SK-N-MC (cell line): ENCODE results near the gene PPP1CB.

Source experiments
- DNase-seq: peaks from one replicate; pipeline ENCODE4 v3.0.0-alpha.2; 2011; ENCODE audit warnings: low read depth, low spot score
- H3K27ac ChIP-seq: fragments of 200-600 bp; sonication (generic); 2 replicates; pipeline ENCODE4 v1.5.1; 2016; ENCODE audit warnings: mixed run types
- H3K36me3 ChIP-seq: fragments of 200-600 bp; sonication (generic); 2 replicates; pipeline ENCODE4 v1.6.1; 2017; ENCODE audit warnings: antibody characterized with exemption, low read length, mixed read lengths; ENCODE audit not compliant: insufficient read depth
- H3K4me3 ChIP-seq: fragments of 200-600 bp; sonication (generic); 2 replicates; pipeline ENCODE4 v1.5.1; 2016
- H3K9ac ChIP-seq: fragments of 200-600 bp; sonication (generic); 2 replicates; pipeline ENCODE4 v1.8.0; 2017; ENCODE audit warnings: mixed run types, mixed read lengths; ENCODE audit not compliant: insufficient read length
- H3K9me3 ChIP-seq: fragments of 200-600 bp; sonication (generic); 2 replicates; pipeline ENCODE4 v1.6.1; 2017; ENCODE audit warnings: low read depth, mild to moderate bottlenecking, antibody characterized with exemption, low read length, moderate library complexity, mixed read lengths
- EZH2 ChIP-seq: fragments of 200-600 bp; sonication (generic); IDR thresholded peaks from one replicate; pipeline ENCODE4 v1.6.1; 2017; ENCODE audit warnings: antibody characterized with exemption
- FOXP2 ChIP-seq: optimal IDR thresholded peaks from 2 replicates; pipeline ENCODE3; 2011; ENCODE audit warnings: mild to moderate bottlenecking, moderate library complexity; ENCODE audit not compliant: insufficient read depth; ENCODE audit errors: extremely low read length, control extremely low read depth
- POLR2AphosphoS5 ChIP-seq: IDR thresholded peaks from 2 replicates; pipeline ENCODE4 v1.6.1; 2012; ENCODE audit warnings: mild to moderate bottlenecking, low read depth, low read length, borderline replicate concordance

PPP1CB gene

DNA sequence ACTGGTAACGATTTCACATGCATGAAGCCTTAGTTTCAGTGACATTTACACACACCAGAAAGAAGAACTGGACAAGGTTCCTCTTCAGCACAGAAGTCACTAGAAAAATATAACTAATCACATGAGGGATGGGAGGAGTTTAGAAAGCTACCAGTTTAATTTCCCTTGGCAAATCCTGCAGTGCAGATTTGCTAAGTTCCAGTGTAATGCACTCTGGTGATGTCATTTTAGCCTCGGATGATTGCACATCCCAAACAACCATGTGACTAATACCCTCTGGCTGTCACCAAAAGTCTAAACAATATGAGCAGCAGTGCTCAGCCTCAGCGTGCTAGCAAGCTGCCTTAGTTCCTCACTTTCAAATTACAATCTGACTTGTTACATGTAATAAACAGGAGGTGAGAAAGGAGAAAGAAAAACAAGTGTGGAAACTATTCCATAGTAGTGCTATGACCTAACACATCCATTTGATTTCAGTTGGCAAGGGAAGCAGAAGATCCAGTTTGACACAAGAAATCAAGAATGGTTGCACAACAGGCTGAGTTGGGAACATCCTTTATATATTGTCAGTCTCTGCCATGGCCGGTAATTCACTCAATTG is 35.3 kb upstream of the PPP1CB start:
- H3K36me3 ChIP-seq = no peaks in the 10 kb centered on the region
- DNase-seq = peak; percentile 39
- no peaks in the 10 kb centered on the region for H3K9me3 ChIP-seq
- H3K9ac ChIP-seq = no peak overlapping the region
- peak overlapping the region; percentile 14 for H3K27ac ChIP-seq
- TF ChIP-seq EZH2 (no peak), POLR2AphosphoS5 (no peak), FOXP2 (no peak)
- H3K4me3 ChIP-seq = peak overlapping the region; percentile 8; the same call in 1 of the 2 replicates

DNA sequence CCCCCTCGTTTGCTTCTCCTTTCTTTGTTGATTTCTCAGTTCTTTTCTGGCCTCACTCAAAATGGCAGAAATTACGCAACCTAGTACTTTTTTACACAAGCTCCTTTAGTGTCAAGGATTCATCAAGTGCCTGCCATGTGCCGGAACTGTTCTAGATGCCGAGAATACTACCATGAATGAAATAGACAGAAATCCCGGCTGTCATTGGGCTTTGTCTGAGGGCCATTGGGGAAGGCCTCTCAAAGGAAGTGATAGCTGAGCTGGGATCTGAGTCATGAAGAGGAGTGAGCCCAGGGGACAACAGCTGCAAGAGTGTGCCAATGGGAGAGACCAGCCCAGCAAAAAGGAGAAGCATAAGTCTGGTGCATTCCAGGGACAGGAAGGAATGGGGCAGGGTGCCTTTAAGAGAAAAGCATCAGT is 34.3 kb upstream of the PPP1CB start:
- DNase-seq = no peak
- Histone ChIP-seq H3K27ac (peak overlapping the region; percentile 14; the same call in 1 of the 2 replicates), H3K9ac (no peak overlapping the region), H3K9me3 (no peaks in the 10 kb centered on the region), H3K4me3 (no peak overlapping the region), H3K36me3 (no peaks in the 10 kb centered on the region)
- TF ChIP-seq FOXP2 (no peak), POLR2AphosphoS5 (no peak), EZH2 (no peak)

- H3K4me3 ChIP-seq = no peak overlapping the region
- TF ChIP-seq EZH2 = no peak
- no peak for TF ChIP-seq POLR2AphosphoS5
- H3K9ac ChIP-seq = no peak overlapping the region
- no peak overlapping the region for H3K27ac ChIP-seq
- H3K36me3 ChIP-seq = no peaks in the 10 kb centered on the region
- DNase-seq = no peak
- H3K9me3 ChIP-seq = no peaks in the 10 kb centered on the region
These were observed 31.3 kb upstream of the PPP1CB start for GRCh38 chr2:28720345-28720744.

DNA sequence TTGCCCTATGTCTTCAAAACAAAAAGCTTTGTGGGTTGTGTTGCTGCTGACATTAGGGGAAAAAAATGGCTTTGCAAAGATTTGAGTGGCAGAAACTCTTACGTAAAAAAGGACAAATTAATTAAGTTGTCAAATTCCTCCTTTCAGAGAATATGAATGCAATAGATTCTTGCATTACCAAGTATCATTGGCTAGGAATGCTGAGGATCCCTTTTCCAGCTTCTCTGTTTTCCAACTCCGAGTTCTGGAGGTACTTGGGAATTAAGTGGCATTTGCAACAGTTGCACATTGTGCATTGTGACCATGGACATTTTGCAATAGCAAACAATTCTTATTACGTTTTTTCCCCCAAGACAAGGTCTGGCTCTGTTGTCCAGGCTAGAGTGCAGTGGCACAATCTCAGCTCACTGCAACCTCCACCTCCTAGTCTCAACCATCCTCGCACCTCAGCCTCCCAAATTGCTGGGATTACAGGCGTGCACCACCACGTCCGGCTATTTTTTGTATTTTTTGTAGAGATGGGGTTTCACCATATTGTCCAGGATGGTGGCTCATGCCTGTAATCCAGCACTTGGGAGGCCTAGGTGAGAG is 29.9 kb upstream of the PPP1CB start:
- Histone ChIP-seq H3K4me3 (no peak overlapping the region), H3K9me3 (no peaks in the 10 kb centered on the region), H3K36me3 (no peaks in the 10 kb centered on the region), H3K27ac (no peak overlapping the region), H3K9ac (no peak overlapping the region)
- no peak for DNase-seq
- no peak for TF ChIP-seq FOXP2
- TF ChIP-seq EZH2 = no peak
- TF ChIP-seq POLR2AphosphoS5 = no peak

- TF ChIP-seq POLR2AphosphoS5 = no peak
- no peak for DNase-seq
- H3K9ac ChIP-seq = peak overlapping the region; percentile 22
- no peaks in the 10 kb centered on the region for H3K9me3 ChIP-seq
- H3K36me3 ChIP-seq = no peaks in the 10 kb centered on the region
- no peak overlapping the region for H3K4me3 ChIP-seq
- no peak overlapping the region for H3K27ac ChIP-seq
These were observed 26.5 kb upstream of the PPP1CB start for GRCh38 chr2:28725021-28725711.

DNA sequence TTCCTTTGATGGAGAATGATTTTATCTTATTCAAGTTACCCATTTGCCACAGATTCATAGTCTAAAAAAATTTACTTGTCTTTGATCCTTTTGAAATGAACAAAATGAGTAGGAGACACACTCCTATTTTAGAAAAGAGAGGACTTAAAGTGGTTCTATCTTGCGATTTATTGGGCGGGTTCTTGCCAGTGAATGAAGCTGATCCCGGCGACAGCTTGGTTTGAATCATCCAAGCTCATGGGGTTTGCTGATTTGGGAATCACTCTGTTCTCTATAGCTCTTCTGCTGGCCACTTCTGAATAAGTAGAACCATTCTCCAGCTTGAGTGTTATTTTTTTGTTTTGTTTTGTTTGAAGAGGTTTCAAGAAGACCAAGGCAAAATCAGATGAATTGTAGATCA is 25.5 kb upstream of the PPP1CB start:
- no peak for TF ChIP-seq FOXP2
- no peaks in the 10 kb centered on the region for H3K36me3 ChIP-seq
- H3K4me3 ChIP-seq = no peak overlapping the region
- H3K9ac ChIP-seq = no peak overlapping the region
- no peak overlapping the region for H3K27ac ChIP-seq
- DNase-seq = no peak
- no peaks in the 10 kb centered on the region for H3K9me3 ChIP-seq

GRCh38 chr2:28729698-28730097 is 21.9 kb upstream of the PPP1CB start:
- H3K9ac ChIP-seq = no peak overlapping the region
- H3K27ac ChIP-seq = no peak overlapping the region
- H3K36me3 ChIP-seq = no peaks in the 10 kb centered on the region
- no peak overlapping the region for H3K4me3 ChIP-seq
- H3K9me3 ChIP-seq = no peaks in the 10 kb centered on the region
- no peak for TF ChIP-seq POLR2AphosphoS5
- TF ChIP-seq EZH2 = no peak
- no peak for TF ChIP-seq FOXP2
- no peak for DNase-seq

DNA sequence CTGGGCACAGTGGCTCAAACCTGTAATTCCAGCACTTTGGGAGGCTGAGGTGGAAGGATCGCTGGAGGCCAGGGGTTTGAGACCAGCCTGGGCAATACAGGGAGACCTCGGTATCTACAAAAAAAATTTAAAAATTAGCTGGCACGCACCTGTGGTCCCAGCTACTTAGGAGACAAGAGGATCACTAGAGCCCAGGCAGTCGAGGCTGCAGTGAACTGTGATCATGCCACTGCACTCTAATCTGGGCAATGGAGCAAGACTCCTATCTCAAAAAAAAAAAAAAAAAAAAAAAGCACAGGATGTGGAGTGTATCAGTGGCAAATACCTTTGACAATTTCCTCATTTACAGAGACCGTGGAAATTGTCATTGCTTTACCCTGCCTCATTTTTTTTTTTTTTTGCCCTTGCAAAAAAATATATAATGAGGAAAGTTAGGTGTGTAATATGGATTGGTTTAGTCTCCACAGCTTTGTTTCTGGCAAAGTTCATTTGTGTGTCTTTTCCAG is 20.9 kb upstream of the PPP1CB start:
- TF ChIP-seq EZH2 (no peak), POLR2AphosphoS5 (no peak), FOXP2 (no peak)
- H3K4me3 ChIP-seq = no peak overlapping the region
- DNase-seq = no peak
- no peaks in the 10 kb centered on the region for H3K9me3 ChIP-seq
- H3K27ac ChIP-seq = no peak overlapping the region
- H3K36me3 ChIP-seq = no peaks in the 10 kb centered on the region
- H3K9ac ChIP-seq = no peak overlapping the region

DNA sequence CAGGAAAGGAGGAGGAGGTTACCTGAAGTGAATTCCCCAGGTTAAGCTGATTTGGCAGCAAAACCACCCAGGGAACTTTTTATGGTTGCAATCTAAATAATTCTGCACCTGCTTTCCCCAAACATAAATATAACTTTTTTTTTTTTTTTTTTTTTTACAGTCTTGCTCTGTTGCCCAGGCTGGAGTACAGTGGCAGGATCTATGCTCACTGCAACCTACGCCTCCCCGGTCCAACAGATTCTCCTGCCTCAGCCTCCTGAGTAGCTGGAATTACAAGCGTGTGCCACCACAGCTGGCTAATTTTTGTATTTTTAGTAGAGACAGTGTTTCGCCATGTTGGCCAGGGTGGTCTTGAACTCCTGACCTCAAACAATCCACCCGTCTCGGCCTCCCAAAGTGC is 16.1 kb upstream of the PPP1CB start:
- TF ChIP-seq FOXP2 (no peak), EZH2 (no peak), POLR2AphosphoS5 (no peak)
- H3K4me3 ChIP-seq = no peak overlapping the region
- no peak overlapping the region for H3K9ac ChIP-seq
- peaks cover 5% of the 10 kb centered on the region; the same call in 1 of the 2 replicates for H3K9me3 ChIP-seq
- H3K27ac ChIP-seq = no peak overlapping the region
- DNase-seq = no peak
- H3K36me3 ChIP-seq = no peaks in the 10 kb centered on the region
